Inferior parietal cortex (tissue), 1 donor: Measurements from ENCODE around the gene NACC1.

Source experiments
- DNase-seq: peaks from one replicate; pipeline ENCODE4 v3.0.0-alpha.2; 2016; ENCODE audit errors: extremely low spot score

NACC1 gene

GRCh38 chr19:13120817-13121216 is 2.8 kb downstream of the NACC1 start:
- DNase-seq: no peak

- no peak for DNase-seq
These were observed 3.6 kb downstream of the NACC1 start for GRCh38 chr19:13121551-13122274.

GRCh38 chr19:13122275-13122878 is 4.3 kb downstream of the NACC1 start:
- DNase-seq: no peak

DNA sequence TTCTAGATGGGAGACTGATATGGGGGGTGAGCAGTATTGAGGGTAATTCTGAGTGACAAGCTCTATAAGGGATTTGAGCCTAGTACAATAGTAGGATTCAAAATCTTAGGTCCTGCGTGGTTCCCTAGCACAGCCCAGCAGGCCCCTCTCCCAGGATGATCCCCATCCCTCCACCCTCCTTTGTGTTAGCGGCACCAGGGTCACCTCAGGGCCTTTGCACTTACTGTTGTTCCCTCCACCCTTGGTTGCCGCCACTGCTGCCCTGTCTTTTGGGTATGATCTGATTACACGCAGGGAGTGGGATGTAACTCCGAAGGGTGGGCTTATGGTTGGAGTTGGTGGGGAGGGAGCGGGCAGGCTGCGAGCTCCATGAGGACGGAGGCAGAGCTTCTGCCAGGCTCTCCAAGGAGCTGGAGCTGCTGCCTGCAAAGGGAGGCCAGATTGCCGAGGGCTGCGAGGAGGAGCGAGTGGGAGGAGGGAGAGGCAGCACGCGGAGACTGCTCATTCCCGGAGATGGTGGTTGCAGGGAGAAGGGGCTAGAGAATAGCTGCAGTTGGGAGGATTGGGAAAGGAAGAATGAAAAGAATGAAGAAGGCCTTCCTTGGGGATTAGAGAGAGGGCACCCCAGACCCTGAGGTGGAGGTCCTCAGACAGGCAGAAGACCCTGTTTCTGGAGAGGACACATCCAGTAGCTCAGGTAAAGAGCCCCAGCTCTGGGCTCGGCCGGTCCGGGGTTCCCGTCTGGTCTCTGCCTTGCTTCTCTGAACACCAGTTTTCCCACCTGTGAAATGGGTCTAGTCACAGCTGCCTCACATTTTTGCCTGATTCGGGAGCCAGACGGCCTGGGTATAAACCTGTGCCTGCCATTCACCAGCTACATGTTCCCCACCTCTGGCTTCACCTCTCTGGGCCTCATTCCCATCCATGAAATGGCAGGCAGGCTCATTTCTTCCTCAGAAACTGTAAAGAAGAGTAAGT is 5.2 kb downstream of the NACC1 start:
- DNase-seq: no peak

DNA sequence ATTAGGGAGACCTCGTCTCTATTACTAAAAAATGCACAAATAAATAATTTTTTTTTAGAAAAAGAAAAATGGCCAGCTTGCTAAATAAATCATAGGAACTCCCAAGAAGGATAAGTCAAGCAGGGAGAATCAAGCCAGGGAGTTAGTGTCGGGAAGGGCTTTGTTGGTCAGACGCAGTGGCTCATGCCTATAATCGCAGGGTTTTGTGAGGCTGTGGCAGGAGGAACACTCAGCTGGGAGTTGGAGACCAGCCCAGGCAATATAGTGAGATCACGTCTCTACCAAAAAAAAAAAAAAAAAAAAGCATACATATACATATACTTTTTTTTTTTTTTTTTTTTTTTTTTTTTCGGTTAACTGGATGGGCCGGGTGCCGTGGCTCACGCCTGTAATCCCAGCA is 9.0 kb downstream of the NACC1 start:
- DNase-seq: no peak

DNA sequence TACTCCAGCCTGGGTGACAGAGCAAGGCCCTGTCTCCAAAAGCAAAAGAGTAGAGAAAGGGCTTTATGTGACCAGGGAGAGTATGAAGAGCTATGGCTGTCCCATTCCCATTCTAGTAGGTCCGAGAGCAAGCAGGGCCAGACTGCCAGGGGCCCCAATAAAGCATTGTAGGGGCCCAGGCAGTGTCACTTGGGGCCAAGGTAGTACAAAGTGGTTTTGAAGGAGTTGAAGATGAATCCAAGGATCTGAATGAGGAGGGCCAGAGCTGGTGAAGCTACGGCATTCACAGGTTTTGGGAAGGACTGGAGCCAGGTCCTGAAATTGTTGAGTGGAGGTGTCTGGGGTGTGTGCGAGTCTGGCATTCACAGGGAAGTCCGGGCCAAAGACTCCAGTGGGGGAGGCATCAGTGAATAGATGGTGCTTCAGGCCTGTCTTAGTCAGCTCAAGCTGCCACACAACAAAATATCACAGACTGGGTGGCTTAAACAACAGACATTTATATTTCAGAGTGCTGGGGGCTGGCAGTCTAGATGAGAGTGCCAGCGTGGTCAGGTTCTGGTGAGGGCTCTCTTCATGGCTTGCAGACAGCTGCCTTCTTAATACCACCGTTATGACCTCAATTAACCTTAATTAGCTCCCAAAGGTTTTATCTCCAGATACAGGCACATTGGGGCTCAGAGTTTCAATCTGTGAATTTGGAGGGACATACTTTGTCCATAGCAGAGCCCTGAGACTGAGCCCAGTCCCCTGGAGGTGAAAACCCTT is 9.9 kb downstream of the NACC1 start:
- no peak for DNase-seq

- DNase-seq: no peak
These were observed 10.5 kb downstream of the NACC1 start for GRCh38 chr19:13128583-13128982.

DNA sequence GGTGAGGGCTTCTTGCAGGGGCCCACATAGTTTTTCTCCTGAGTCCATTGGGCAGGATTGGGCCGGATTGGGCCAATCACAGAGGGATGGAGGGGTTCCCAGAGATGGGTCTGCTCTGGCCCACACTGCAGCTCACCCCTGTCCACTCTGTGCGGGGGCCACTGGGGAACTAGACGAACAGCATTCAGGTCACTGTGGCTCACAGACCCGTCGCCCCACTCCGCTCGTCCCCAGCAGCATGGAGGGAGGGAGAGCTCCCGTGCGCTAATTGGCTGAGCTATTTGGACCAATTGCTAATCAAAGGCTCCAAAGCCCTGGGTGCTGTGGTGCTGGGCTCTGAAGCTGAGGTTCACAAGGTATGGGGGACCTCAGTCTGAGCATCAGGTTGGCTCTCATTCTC is 11.3 kb downstream of the NACC1 start:
- no peak for DNase-seq

DNA sequence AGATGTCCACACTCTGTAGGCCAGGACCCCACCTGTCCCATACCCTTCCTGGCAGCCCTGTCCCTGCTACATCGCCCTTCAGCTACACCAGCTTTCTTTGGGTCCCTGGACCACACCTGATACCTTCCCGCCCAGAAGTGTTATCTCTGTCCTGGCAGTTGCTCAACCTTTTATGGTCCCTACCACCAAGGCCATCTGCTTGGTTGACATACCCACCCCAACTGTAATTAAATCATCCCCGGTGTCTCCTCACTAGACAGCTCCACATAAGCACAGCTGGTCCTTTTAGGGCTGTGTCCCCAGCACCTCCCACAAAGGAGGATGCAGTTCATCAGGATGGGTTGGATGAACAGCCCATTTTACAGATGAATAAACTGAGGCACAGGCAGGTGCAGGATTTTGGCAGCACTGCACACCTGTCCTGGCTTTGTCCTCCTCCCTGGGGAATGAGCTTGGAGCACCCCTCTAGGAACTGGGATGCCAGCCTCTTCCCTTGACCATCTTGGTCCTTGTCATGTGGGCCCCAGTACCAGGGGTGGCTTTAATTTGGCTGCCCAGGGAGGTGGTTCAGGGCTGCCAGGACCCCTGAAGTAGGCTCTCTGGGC is 12.9 kb downstream of the NACC1 start:
- DNase-seq: no peak

- DNase-seq: no peak
These were observed 14.6 kb downstream of the NACC1 start for GRCh38 chr19:13132471-13133180.

GRCh38 chr19:13133241-13133870 is 15.3 kb downstream of the NACC1 start:
- peak; percentile 65 for DNase-seq

DNA sequence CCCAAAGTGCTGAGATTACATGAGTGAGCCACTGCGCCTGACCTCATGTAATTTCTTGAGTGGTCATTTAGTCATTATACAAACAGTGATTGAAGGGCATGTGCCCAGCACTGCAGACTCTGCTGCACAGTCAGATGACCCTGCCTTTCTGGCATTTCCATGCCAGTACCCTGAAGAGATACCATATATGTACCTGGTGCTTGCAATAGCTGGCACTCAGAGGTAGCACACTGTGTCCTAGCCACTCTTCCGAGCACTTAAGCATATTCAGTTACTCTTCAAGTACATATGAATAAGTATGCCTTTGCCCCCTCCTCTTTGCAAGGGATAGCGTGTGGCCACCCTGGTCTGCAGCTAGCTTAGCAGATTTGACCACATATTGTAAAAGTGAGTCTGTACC is 16.6 kb downstream of the NACC1 start:
- DNase-seq: no peak

DNA sequence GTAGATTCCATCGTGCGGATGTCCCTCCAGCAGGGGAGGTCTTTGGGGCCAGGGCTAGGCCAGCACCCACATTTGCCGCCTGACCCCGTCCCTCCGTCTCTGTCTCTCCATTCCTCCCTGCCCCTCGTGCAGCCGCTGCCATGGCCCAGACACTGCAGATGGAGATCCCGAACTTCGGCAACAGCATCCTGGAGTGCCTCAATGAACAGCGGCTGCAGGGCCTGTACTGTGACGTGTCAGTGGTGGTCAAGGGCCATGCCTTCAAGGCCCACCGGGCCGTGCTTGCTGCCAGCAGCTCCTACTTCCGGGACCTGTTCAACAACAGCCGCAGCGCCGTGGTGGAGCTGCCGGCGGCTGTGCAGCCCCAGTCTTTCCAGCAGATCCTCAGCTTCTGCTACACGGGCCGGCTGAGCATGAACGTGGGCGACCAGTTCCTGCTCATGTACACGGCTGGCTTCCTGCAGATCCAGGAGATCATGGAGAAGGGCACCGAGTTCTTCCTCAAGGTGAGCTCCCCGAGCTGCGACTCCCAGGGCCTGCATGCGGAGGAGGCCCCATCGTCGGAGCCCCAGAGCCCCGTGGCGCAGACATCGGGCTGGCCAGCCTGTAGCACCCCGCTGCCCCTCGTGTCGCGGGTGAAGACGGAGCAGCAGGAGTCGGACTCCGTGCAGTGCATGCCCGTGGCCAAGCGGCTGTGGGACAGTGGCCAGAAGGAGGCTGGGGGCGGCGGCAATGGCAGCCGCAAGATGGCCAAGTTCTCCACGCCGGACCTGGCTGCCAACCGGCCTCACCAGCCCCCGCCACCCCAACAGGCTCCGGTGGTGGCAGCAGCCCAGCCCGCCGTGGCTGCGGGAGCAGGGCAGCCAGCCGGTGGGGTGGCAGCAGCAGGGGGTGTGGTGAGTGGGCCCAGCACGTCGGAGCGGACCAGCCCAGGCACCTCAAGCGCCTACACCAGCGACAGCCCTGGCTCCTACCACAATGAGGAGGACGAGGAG is 17.3 kb downstream of the NACC1 start:
- no peak for DNase-seq

- DNase-seq: no peak
These were observed 19.3 kb downstream of the NACC1 start for GRCh38 chr19:13137290-13137794.

GRCh38 chr19:13138171-13138915 is 20.3 kb downstream of the NACC1 start:
- no peak for DNase-seq

- no peak for DNase-seq
These were observed 20.8 kb downstream of the NACC1 start for GRCh38 chr19:13138916-13139198.

DNA sequence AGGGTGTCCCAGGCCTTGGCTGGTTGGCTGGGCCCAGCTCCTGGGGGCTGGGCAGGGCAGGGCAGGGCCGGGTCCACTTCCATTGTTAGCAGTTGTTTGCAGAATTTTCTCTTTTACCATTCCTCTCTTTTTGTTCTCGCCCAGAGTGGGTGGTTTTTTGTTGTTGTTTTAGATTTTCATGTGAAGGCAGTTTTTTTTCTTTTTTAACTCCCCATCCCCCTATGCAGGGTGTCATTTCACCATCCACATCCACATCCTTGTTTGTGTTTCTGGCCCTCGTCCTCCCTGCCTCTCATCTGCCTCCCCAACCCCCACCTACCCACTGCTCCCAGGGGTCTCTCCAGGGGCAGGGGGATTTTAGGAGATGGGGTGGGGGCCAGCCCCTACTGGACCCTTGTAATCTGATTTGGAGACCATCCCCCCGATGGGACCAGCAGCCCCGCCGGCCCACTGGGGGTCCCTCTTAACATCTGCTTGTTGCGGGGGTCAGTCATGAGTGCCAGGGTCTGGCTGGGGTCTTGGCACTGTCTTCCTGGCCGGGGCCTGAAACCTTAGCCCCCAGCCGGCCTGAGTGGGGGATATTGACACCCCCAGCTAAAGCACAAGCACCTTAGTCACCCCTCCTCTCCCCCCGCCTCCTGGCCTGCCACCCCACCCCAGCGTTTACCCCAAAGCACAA is 21.7 kb downstream of the NACC1 start:
- DNase-seq: no peak
